Measurements from ENCODE around the gene WFDC2. TPM values are rescaled to one million over a fixed set of nuclear protein-coding genes. Genes with fewer than 3 reads are reported as not detected.

The WFDC2 gene
- total RNA-seq, 1 donor = not detected

GRCh38 chr20:45518282-45518681 is 48.7 kb downstream of the WFDC2 start:
- no peak for DNase-seq (ENCODE audit: low read depth)
- no peak overlapping the region for H3K4me3 ChIP-seq (ENCODE audit: low read depth, low read length)
- TF ChIP-seq CTCF (IDR thresholded peaks at IDR 0.05; ENCODE audit: insufficient read depth, low read depth, low read length) = no peak

- no peak overlapping the region for H3K4me3 ChIP-seq (ENCODE audit: low read depth, low read length)
- DNase-seq (ENCODE audit: low read depth) = no peak
- TF ChIP-seq CTCF (IDR thresholded peaks at IDR 0.05; ENCODE audit: insufficient read depth, low read depth, low read length) = no peak
Observed at GRCh38 chr20:45523821-45524220, 54.3 kb downstream of the WFDC2 start.

- no peak for TF ChIP-seq CTCF (IDR thresholded peaks at IDR 0.05; ENCODE audit: insufficient read depth, low read depth, low read length)
- no peak for DNase-seq (ENCODE audit: low read depth)
- H3K4me3 ChIP-seq (ENCODE audit: low read depth, low read length) = no peak overlapping the region
Observed at GRCh38 chr20:45527294-45527693, 57.7 kb downstream of the WFDC2 start.

Small RNA genes lying within 50 kb of the gene (small RNA-seq; reads per million reads assigned to genes)
- not detected for gene MIR6812

Other genes starting within 250 kb of the WFDC2 start
- not detected in 2 replicates for gene SEMG2, start 248.4 kb upstream of the WFDC2 start, total RNA-seq
- gene SLPI, start 215.2 kb upstream of the WFDC2 start, total RNA-seq = not detected in 2 replicates
- gene RBPJL, start 162.9 kb upstream of the WFDC2 start, total RNA-seq = not detected in 2 replicates
- gene MATN4, start 161.5 kb upstream of the WFDC2 start, total RNA-seq = not detected in 2 replicates
- 129 and 178 TPM in 2 replicates for gene SDC4, start 121.3 kb upstream of the WFDC2 start, total RNA-seq
- gene SYS1, start 106.6 kb upstream of the WFDC2 start, total RNA-seq = 19.0 and 25.9 TPM in 2 replicates
- gene TP53TG5, start 91.4 kb upstream of the WFDC2 start, total RNA-seq = not detected in 2 replicates
- 9.9 and 11.3 TPM in 2 replicates for gene DBNDD2, start 61.5 kb upstream of the WFDC2 start, total RNA-seq
- gene PIGT, start 53.6 kb upstream of the WFDC2 start, total RNA-seq = 27.7 and 28.1 TPM in 2 replicates
- not detected in 2 replicates for gene SPINT3, start 45.9 kb downstream of the WFDC2 start, total RNA-seq
- not detected in 2 replicates for gene WFDC6, start 69.7 kb downstream of the WFDC2 start, total RNA-seq
- not detected in 2 replicates for gene EPPIN, start 77.6 kb downstream of the WFDC2 start, total RNA-seq
- not detected in 2 replicates for gene WFDC8, start 109.5 kb downstream of the WFDC2 start, total RNA-seq
- gene WFDC10A, start 160.0 kb downstream of the WFDC2 start, total RNA-seq = not detected in 2 replicates
- not detected in 2 replicates for gene WFDC9, start 161.5 kb downstream of the WFDC2 start, total RNA-seq
- not detected in 2 replicates for gene WFDC11, start 200.5 kb downstream of the WFDC2 start, total RNA-seq
- gene WFDC13, start 232.3 kb downstream of the WFDC2 start, total RNA-seq = not detected in 2 replicates
- not detected in 2 replicates for gene WFDC10B, start 235.3 kb downstream of the WFDC2 start, total RNA-seq